HepG2 (cell line): ENCODE measurements around the gene ADAMTS17. TPM values are rescaled to one million over a fixed set of nuclear protein-coding genes. Genes with fewer than 3 reads are reported as not detected.

ENCODE experiments used
- ATAC-seq: fragments of 200-7000 bp; cut with Tn5 transposase; 3 replicates; pipeline ENCODE4 v1.9.1; 2020; ENCODE audit warnings: mild to moderate bottlenecking, moderate library complexity
- BruUV-seq: library from RNA; stranded (reverse); fragments of 400-500 nt; replicated peaks from 2 replicates; lab custom pipeline; 2021; lab: Mats Ljungman, UMichigan
- CTCF ChIA-PET: fragments of 300-600 bp; formaldehyde crosslinking; extraction: SDS; loops from one replicate; lab custom pipeline; 2021; ENCODE audit warnings: low total read pairs, inconsistent platforms, low intra/inter-chr PET ratio; lab: Yijun Ruan, JAX
- POLR2A ChIA-PET: fragments of 350-600 bp; sonication (Branson Sonifier 250); formaldehyde crosslinking; loops from one replicate; lab custom pipeline; 2020; ENCODE audit warnings: antibody characterized with exemption, inconsistent platforms; lab: Yijun Ruan, JAX
- DNase-seq: peaks from one replicate; pipeline ENCODE4 v3.0.0-alpha.2; 2015; ENCODE audit warnings: low spot score
- FAIRE-seq: peaks from 3 replicates; lab custom pipeline; 2011; peaks lifted over from hg19 to GRCh38; lab: Jason Lieb, UNC
- H2AFZ ChIP-seq: one replicate; pipeline ENCODE4 v1.6.1; 2011; ENCODE audit warnings: low read length, inconsistent platforms
- H3K27ac ChIP-seq: fragments of 300-600 bp; 3 replicates; pipeline ENCODE4 v1.8.0; 2011; ENCODE audit warnings: mixed run types, mild to moderate bottlenecking, mixed read lengths, low read length, inconsistent platforms; ENCODE audit not compliant: insufficient read depth; ENCODE audit errors: extremely low read length
- H3K27me3 ChIP-seq, 2 experiments: fragments of 200-600 bp in 1 of 2; 2 replicates in 1 of 2; 3 replicates in 1 of 2; pipeline versions ENCODE4 v1.6.0 to v1.8.0; 2011; ENCODE audit warnings: low read length in 2 of 2, mild to moderate bottlenecking in 2 of 2, moderate library complexity in 2 of 2, inconsistent platforms in 1 of 2; ENCODE audit not compliant: insufficient read depth in 2 of 2, control insufficient read depth in 1 of 2
- H3K36me3 ChIP-seq, 2 experiments: fragments of 200-600 bp in 1 of 2; replicated peaks in 1 of 2; 2 replicates in 1 of 2; 3 replicates in 1 of 2; pipeline versions ENCODE4 v1.5.1 to v1.8.0; 2011; ENCODE audit warnings: low read length in 2 of 2, inconsistent platforms in 1 of 2; ENCODE audit not compliant: insufficient read depth in 2 of 2, control insufficient read depth in 1 of 2
- H3K4me1 ChIP-seq: 2 replicates; pipeline ENCODE4 v1.5.1; 2012; ENCODE audit warnings: low read length, inconsistent platforms; ENCODE audit not compliant: insufficient read depth
- H3K4me2 ChIP-seq: 2 replicates; pipeline ENCODE4 v1.6.0; 2011; ENCODE audit warnings: low read depth, low read length, inconsistent platforms
- H3K4me3 ChIP-seq, 3 experiments: fragments of 200-600 bp in 1 of 3; sonication (generic), shearing (Covaris generic) in 1 of 3; replicated peaks in 1 of 3; 2 replicates each; pipeline ENCODE4 v1.5.1; 2011 to 2016; ENCODE audit warnings: low read length in 3 of 3, inconsistent platforms in 2 of 3, low read depth in 2 of 3, mild to moderate bottlenecking in 2 of 3, control low read depth in 1 of 3, mixed read lengths in 1 of 3; ENCODE audit not compliant: insufficient read depth in 1 of 3
- H3K79me2 ChIP-seq: one replicate; pipeline ENCODE4 v1.6.1; 2011; ENCODE audit warnings: low read length, inconsistent platforms; ENCODE audit not compliant: insufficient read depth
- H3K9ac ChIP-seq: 2 replicates; pipeline ENCODE4 v1.6.0; 2011; ENCODE audit warnings: mild to moderate bottlenecking, low read depth, low read length, inconsistent platforms; ENCODE audit not compliant: insufficient read depth
- H3K9me3 ChIP-seq: 2 replicates; pipeline ENCODE4 v1.5.1; 2012; ENCODE audit warnings: mild to moderate bottlenecking, low read length
- H4K20me1 ChIP-seq: 2 replicates; pipeline ENCODE4 v1.6.0; 2011; ENCODE audit warnings: inconsistent platforms, mild to moderate bottlenecking, low read length, moderate library complexity; ENCODE audit not compliant: insufficient read depth
- AGO2 ChIP-seq: fragments of 200-400 bp; formaldehyde crosslinking; optimal IDR thresholded peaks from 2 replicates; pipeline ENCODE3; 2017; ENCODE audit warnings: mild to moderate bottlenecking, low read depth, low read length, moderate library complexity
- CSRNP2 ChIP-seq: sonication (generic); formaldehyde crosslinking; conservative IDR thresholded peaks from 2 replicates; pipeline ENCODE4 v1.8.0; 2022; ENCODE audit warnings: low read depth, missing genetic modification reagents
- E2F5 ChIP-seq: sonication (generic); formaldehyde crosslinking; conservative IDR thresholded peaks from 2 replicates; pipeline ENCODE4 v1.4.0; 2020; ENCODE audit warnings: missing genetic modification reagents
- GATAD1 ChIP-seq: IDR thresholded peaks from 2 replicates; pipeline ENCODE4 v1.6.1; 2016; ENCODE audit warnings: missing genetic modification reagents, missing compliant biosample characterization
- GMEB2 ChIP-seq: IDR thresholded peaks from 2 replicates; pipeline ENCODE4 v1.6.1; 2016; ENCODE audit warnings: missing biosample characterization, missing genetic modification reagents, low read depth
- KDM2A ChIP-seq: sonication (generic); formaldehyde crosslinking; IDR thresholded peaks from 2 replicates; pipeline ENCODE4 v1.4.0; 2020; ENCODE audit warnings: low read depth, missing genetic modification reagents, borderline replicate concordance
- MAFK ChIP-seq, 2 experiments: IDR thresholded peaks in 1 of 2; conservative IDR thresholded peaks in 1 of 2; 2 replicates each; pipeline ENCODE4 v1.6.1; 2011; ENCODE audit warnings: improper control_type of control experiment in 2 of 2, low read length in 2 of 2
- MATR3 ChIP-seq: sonication (generic); formaldehyde crosslinking; IDR thresholded peaks from 2 replicates; pipeline ENCODE4 v1.4.0; 2020; ENCODE audit warnings: missing genetic modification reagents
- MBNL3 ChIP-seq: fragments of 250-450 bp; sonication (Bioruptor Pico); conservative IDR thresholded peaks from 2 replicates; pipeline ENCODE4 v1.8.0; 2022; ENCODE audit warnings: mild to moderate bottlenecking, inconsistent platforms
- MYC ChIP-seq: sonication (generic); formaldehyde crosslinking; IDR thresholded peaks from 2 replicates; pipeline ENCODE4 v1.9.0; 2021; ENCODE audit warnings: missing genetic modification reagents, borderline replicate concordance
- PHF5A ChIP-seq: IDR thresholded peaks from one replicate; pipeline ENCODE4 v1.6.1; 2018; ENCODE audit warnings: low read depth, missing genetic modification reagents; ENCODE audit not compliant: unreplicated experiment
- TBP ChIP-seq: sonication (generic); formaldehyde crosslinking; IDR thresholded peaks from 2 replicates; pipeline ENCODE4 v1.5.0; 2020; ENCODE audit warnings: missing genetic modification reagents
- TFDP1 ChIP-seq: IDR thresholded peaks from 2 replicates; pipeline ENCODE4 v1.6.1; 2016; ENCODE audit warnings: missing compliant biosample characterization, missing genetic modification reagents, borderline replicate concordance
- ZNF337 ChIP-seq: sonication (generic); formaldehyde crosslinking; IDR thresholded peaks from 2 replicates; pipeline ENCODE4 v1.5.1; 2020; ENCODE audit warnings: missing genetic modification reagents, low read depth, mild to moderate bottlenecking, borderline replicate concordance
- ZNF430 ChIP-seq: sonication (generic); formaldehyde crosslinking; IDR thresholded peaks from 2 replicates; pipeline ENCODE4 v1.9.0; 2021; ENCODE audit warnings: mild to moderate bottlenecking, missing genetic modification reagents
- ZNF639 ChIP-seq: conservative IDR thresholded peaks from 2 replicates; pipeline ENCODE4 v1.6.1; 2018; ENCODE audit warnings: missing genetic modification reagents
- WGBS: methylation state at CpG from one replicate; pipeline ENCODE4 v1.1.6; 2017; ENCODE audit warnings: low lambda C conversion rate; 5-methylcytosine and 5-hydroxymethylcytosine counted together
- in situ Hi-C: cut with HindIII; loops from 2 replicates; pipeline ENCODE4 v1.10.0; 2017; ENCODE audit warnings: low pct_unique_long_range_greater_than_20kb; ENCODE audit not compliant: extremely low pct_ligation_motif_present
- intact Hi-C: fragments of 100-400 bp; cut with micrococcal nuclease; formaldehyde crosslinking; loops from one replicate; pipeline ENCODE4 v1.10.0; 2022; ENCODE audit not compliant: unreplicated experiment
- polyA plus RNA-seq, 8 experiments: library from polyadenylated mRNA; depleted of rRNA in 3 of 8; stranded (reverse) in 7 of 8; unstranded in 1 of 8; fragments of >200 nt; fragmentation: Illumina TruSeq in 4 of 8; extraction: Trizol in 4 of 8; gene quantifications; 2 replicates each; pipeline versions ENCODE4 v1.2.1 to v1.2.3, GENCODE V29; 2011 to 2016; ENCODE audit warnings: low read depth in 4 of 8, missing spikeins in 1 of 8, mixed read lengths in 1 of 8; ENCODE audit not compliant: insufficient read depth in 1 of 8
- total RNA-seq, 5 experiments: library from RNA; depleted of rRNA; stranded (reverse); fragments of >200 nt; fragmentation: Illumina TruSeq; extraction: Trizol; gene quantifications; 2 replicates each; pipeline ENCODE4 v1.2.3, GENCODE V29; 2016; ENCODE audit warnings: low read depth in 1 of 5

ADAMTS17 gene
- total and polyA plus RNA-seq, 2 of the 13 experiments (the other 11 are each of a cell fraction or from before 2014, with no cell fraction given), result 0.02 to 0.04 TPM

GRCh38 chr15:99969261-99969920 lies 372.4 kb downstream of the ADAMTS17 start:
- WGBS, result 67% methylated on average over 8 of the region's 8 CpGs
- Histone ChIP-seq H4K20me1 (no peaks in the 10 kb centered on the region), H3K27me3 (no peaks in the 10 kb centered on the region), H3K4me3 (no peak overlapping the region), H3K9me3 (no peaks in the 10 kb centered on the region), H3K36me3 (no peaks in the 10 kb centered on the region), H3K4me1 (no peaks in the 10 kb centered on the region), H3K4me2 (no peak overlapping the region), H3K9ac (no peak overlapping the region), H3K79me2 (no peaks in the 10 kb centered on the region), H3K27ac (no peak overlapping the region), H2AFZ (no peak overlapping the region)
- CTCF ChIA-PET, result no interaction called here
- POLR2A ChIA-PET, result no interaction called here
- BruUV-seq, result no TSS peak
- DNase-seq (no peak), FAIRE-seq (no peak), ATAC-seq (no peak)
- in situ Hi-C loops (no loop called here), intact Hi-C loops (no loop called here)
- TF ChIP-seq MAFK (conservative IDR thresholded peaks at IDR 0.05 in 1 of 2, IDR thresholded peaks at IDR 0.05 in 1 of 2; ENCODE audit: low read length in 2 of 2), result no peak
- no peak for TF ChIP-seq CSRNP2 (CRISPR knock-in tag)
- no peak for TF ChIP-seq GATAD1 (CRISPR knock-in tag)
- no peak for TF ChIP-seq AGO2
- no peak for TF ChIP-seq ZNF430
- TF ChIP-seq ZNF639 (CRISPR knock-in tag), result no peak
- TF ChIP-seq MATR3 (CRISPR knock-in tag), result no peak
- no peak for TF ChIP-seq MBNL3 (CRISPR knock-in tag)
- no peak for TF ChIP-seq PHF5A (CRISPR knock-in tag)
- no peak for TF ChIP-seq ZNF337 (CRISPR knock-in tag)
- no peak for TF ChIP-seq E2F5
- no peak for TF ChIP-seq GMEB2 (CRISPR knock-in tag)
- TF ChIP-seq MYC, result no peak
- no peak for TF ChIP-seq TFDP1
- TF ChIP-seq KDM2A, result no peak
- TF ChIP-seq TBP (CRISPR knock-in tag), result no peak
